Vagina (tissue), 2 donors: ENCODE measurements around the gene LZTR1.

Experiments used
- CTCF ChIP-seq, 3 experiments: fragments of 450-650 bp in 2 of 3; fragments of 200-600 bp in 1 of 3; sonication (generic) in 1 of 3; IDR thresholded peaks; one replicate each; pipeline ENCODE4 v1.5.1; 2017 to 2019; ENCODE audit warnings: antibody characterized with exemption in 3 of 3, mild to moderate bottlenecking in 2 of 3, moderate library complexity in 2 of 3
- POLR2A ChIP-seq, 2 donors: fragments of 450-650 bp; IDR thresholded peaks; one replicate each; pipeline ENCODE4 v1.6.1; 2017; ENCODE audit warnings: antibody characterized with exemption in 2 of 2, mild to moderate bottlenecking in 2 of 2, moderate library complexity in 2 of 2

- TF ChIP-seq CTCF (IDR thresholded peaks at IDR 0.05) (no peak), POLR2A (IDR thresholded peaks at IDR 0.05) (no peak)
Measured at GRCh38 chr22:20988573-20989322, 6.7 kb downstream of the LZTR1 start.
